Sigmoid colon (tissue), 3 donors: ENCODE measurements around the gene NDST1.

ENCODE experiments used
- CTCF ChIP-seq, 4 experiments: fragments of 450-650 bp in 3 of 4; fragments of 200-600 bp in 1 of 4; IDR thresholded peaks; one replicate each; pipeline ENCODE4 v1.5.1; 2016 to 2019; ENCODE audit warnings: antibody characterized with exemption in 4 of 4, mild to moderate bottlenecking in 3 of 4, moderate library complexity in 2 of 4
- POLR2A ChIP-seq, 2 donors: fragments of 450-650 bp; IDR thresholded peaks; one replicate each; pipeline ENCODE4 v1.6.1; 2016; ENCODE audit warnings: antibody characterized with exemption in 2 of 2, mild to moderate bottlenecking in 2 of 2, moderate library complexity in 2 of 2

- TF ChIP-seq CTCF (IDR thresholded peaks at IDR 0.05) (no peak), POLR2A (IDR thresholded peaks at IDR 0.05) (no peak)
Measured at GRCh38 chr5:150505816-150506215, 2.1 kb upstream of the NDST1 start.
